HepG2 (cell line): ENCODE measurements around the gene NYAP1. TPM values are rescaled to one million over a fixed set of nuclear protein-coding genes. Genes with fewer than 3 reads are reported as not detected.
A peak's percentile ranks its signal among the peaks of the same experiment; 100 is the strongest.

Experiments
- ATAC-seq: fragments of 200-7000 bp; cut with Tn5 transposase; 3 replicates; pipeline ENCODE4 v1.9.1; 2020; ENCODE audit warnings: mild to moderate bottlenecking, moderate library complexity
- BruUV-seq: library from RNA; stranded (reverse); fragments of 400-500 nt; replicated peaks from 2 replicates; lab custom pipeline; 2021; lab: Mats Ljungman, UMichigan
- CTCF ChIA-PET: fragments of 300-600 bp; formaldehyde crosslinking; extraction: SDS; loops from one replicate; lab custom pipeline; 2021; ENCODE audit warnings: low total read pairs, inconsistent platforms, low intra/inter-chr PET ratio; lab: Yijun Ruan, JAX
- POLR2A ChIA-PET: fragments of 350-600 bp; sonication (Branson Sonifier 250); formaldehyde crosslinking; loops from one replicate; lab custom pipeline; 2020; ENCODE audit warnings: antibody characterized with exemption, inconsistent platforms; lab: Yijun Ruan, JAX
- DNase-seq: peaks from one replicate; pipeline ENCODE4 v3.0.0-alpha.2; 2015; ENCODE audit warnings: low spot score
- FAIRE-seq: peaks from 3 replicates; lab custom pipeline; 2011; peaks lifted over from hg19 to GRCh38; lab: Jason Lieb, UNC
- H2AFZ ChIP-seq: one replicate; pipeline ENCODE4 v1.6.1; 2011; ENCODE audit warnings: low read length, inconsistent platforms
- H3K27ac ChIP-seq: fragments of 300-600 bp; 3 replicates; pipeline ENCODE4 v1.8.0; 2011; ENCODE audit warnings: mixed run types, mild to moderate bottlenecking, mixed read lengths, low read length, inconsistent platforms; ENCODE audit not compliant: insufficient read depth; ENCODE audit errors: extremely low read length
- H3K27me3 ChIP-seq, 2 experiments: fragments of 200-600 bp in 1 of 2; 2 replicates in 1 of 2; 3 replicates in 1 of 2; pipeline versions ENCODE4 v1.6.0 to v1.8.0; 2011; ENCODE audit warnings: low read length in 2 of 2, mild to moderate bottlenecking in 2 of 2, moderate library complexity in 2 of 2, inconsistent platforms in 1 of 2; ENCODE audit not compliant: insufficient read depth in 2 of 2, control insufficient read depth in 1 of 2
- H3K36me3 ChIP-seq, 2 experiments: fragments of 200-600 bp in 1 of 2; replicated peaks in 1 of 2; 2 replicates in 1 of 2; 3 replicates in 1 of 2; pipeline versions ENCODE4 v1.5.1 to v1.8.0; 2011; ENCODE audit warnings: low read length in 2 of 2, inconsistent platforms in 1 of 2; ENCODE audit not compliant: insufficient read depth in 2 of 2, control insufficient read depth in 1 of 2
- H3K4me1 ChIP-seq: 2 replicates; pipeline ENCODE4 v1.5.1; 2012; ENCODE audit warnings: low read length, inconsistent platforms; ENCODE audit not compliant: insufficient read depth
- H3K4me2 ChIP-seq: 2 replicates; pipeline ENCODE4 v1.6.0; 2011; ENCODE audit warnings: low read depth, low read length, inconsistent platforms
- H3K4me3 ChIP-seq, 3 experiments: fragments of 200-600 bp in 1 of 3; sonication (generic), shearing (Covaris generic) in 1 of 3; replicated peaks in 1 of 3; 2 replicates each; pipeline ENCODE4 v1.5.1; 2011 to 2016; ENCODE audit warnings: low read length in 3 of 3, inconsistent platforms in 2 of 3, low read depth in 2 of 3, mild to moderate bottlenecking in 2 of 3, control low read depth in 1 of 3, mixed read lengths in 1 of 3; ENCODE audit not compliant: insufficient read depth in 1 of 3
- H3K79me2 ChIP-seq: one replicate; pipeline ENCODE4 v1.6.1; 2011; ENCODE audit warnings: low read length, inconsistent platforms; ENCODE audit not compliant: insufficient read depth
- H3K9ac ChIP-seq: 2 replicates; pipeline ENCODE4 v1.6.0; 2011; ENCODE audit warnings: mild to moderate bottlenecking, low read depth, low read length, inconsistent platforms; ENCODE audit not compliant: insufficient read depth
- H3K9me3 ChIP-seq: 2 replicates; pipeline ENCODE4 v1.5.1; 2012; ENCODE audit warnings: mild to moderate bottlenecking, low read length
- H4K20me1 ChIP-seq: 2 replicates; pipeline ENCODE4 v1.6.0; 2011; ENCODE audit warnings: inconsistent platforms, mild to moderate bottlenecking, low read length, moderate library complexity; ENCODE audit not compliant: insufficient read depth
- AKNA ChIP-seq: sonication (generic); formaldehyde crosslinking; IDR thresholded peaks from 2 replicates; pipeline ENCODE4 v1.4.0; 2020; ENCODE audit warnings: missing genetic modification reagents, borderline replicate concordance
- ELK4 ChIP-seq: sonication (generic); formaldehyde crosslinking; IDR thresholded peaks from 2 replicates; pipeline ENCODE4 v1.9.0; 2021; ENCODE audit warnings: missing genetic modification reagents, borderline replicate concordance
- KDM5B ChIP-seq: sonication (generic); formaldehyde crosslinking; IDR thresholded peaks from 2 replicates; pipeline ENCODE4 v1.4.0; 2020; ENCODE audit warnings: missing genetic modification reagents, mild to moderate bottlenecking, borderline replicate concordance
- PAX8 ChIP-seq: sonication (generic); formaldehyde crosslinking; IDR thresholded peaks from 2 replicates; pipeline ENCODE4 v1.8.0; 2022; ENCODE audit warnings: mild to moderate bottlenecking, missing genetic modification reagents, borderline replicate concordance
- PRPF4 ChIP-seq: fragments of 200-400 bp; formaldehyde crosslinking; IDR thresholded peaks from 2 replicates; pipeline ENCODE4 v1.6.1; 2016; ENCODE audit warnings: low read length, low read depth; ENCODE audit not compliant: poor library complexity, severe bottlenecking
- SYNCRIP ChIP-seq: fragments of 200-400 bp; formaldehyde crosslinking; IDR thresholded peaks from 2 replicates; pipeline ENCODE4 v1.6.1; 2018; ENCODE audit warnings: mild to moderate bottlenecking, low read depth, low read length; ENCODE audit not compliant: insufficient read depth
- TRAFD1 ChIP-seq: sonication (generic); formaldehyde crosslinking; IDR thresholded peaks from 2 replicates; pipeline ENCODE4 v1.5.1; 2020; ENCODE audit warnings: missing genetic modification reagents, mild to moderate bottlenecking, borderline replicate concordance
- ZNF782 ChIP-seq: sonication (generic); formaldehyde crosslinking; IDR thresholded peaks from 2 replicates; pipeline ENCODE4 v1.4.0; 2020; ENCODE audit warnings: missing genetic modification reagents, mild to moderate bottlenecking, borderline replicate concordance
- ZNF850 ChIP-seq: sonication (generic); formaldehyde crosslinking; conservative IDR thresholded peaks from 2 replicates; pipeline ENCODE4 v1.9.0; 2021; ENCODE audit warnings: mild to moderate bottlenecking, missing genetic modification reagents
- WGBS: methylation state at CpG from one replicate; pipeline ENCODE4 v1.1.6; 2017; ENCODE audit warnings: low lambda C conversion rate; 5-methylcytosine and 5-hydroxymethylcytosine counted together
- in situ Hi-C: cut with HindIII; loops from 2 replicates; pipeline ENCODE4 v1.10.0; 2017; ENCODE audit warnings: low pct_unique_long_range_greater_than_20kb; ENCODE audit not compliant: extremely low pct_ligation_motif_present
- intact Hi-C: fragments of 100-400 bp; cut with micrococcal nuclease; formaldehyde crosslinking; loops from one replicate; pipeline ENCODE4 v1.10.0; 2022; ENCODE audit not compliant: unreplicated experiment
- polyA plus RNA-seq, 8 experiments: library from polyadenylated mRNA; depleted of rRNA in 3 of 8; stranded (reverse) in 7 of 8; unstranded in 1 of 8; fragments of >200 nt; fragmentation: Illumina TruSeq in 4 of 8; extraction: Trizol in 4 of 8; gene quantifications; 2 replicates each; pipeline versions ENCODE4 v1.2.1 to v1.2.3, GENCODE V29; 2011 to 2016; ENCODE audit warnings: low read depth in 4 of 8, missing spikeins in 1 of 8, mixed read lengths in 1 of 8; ENCODE audit not compliant: insufficient read depth in 1 of 8
- total RNA-seq, 5 experiments: library from RNA; depleted of rRNA; stranded (reverse); fragments of >200 nt; fragmentation: Illumina TruSeq; extraction: Trizol; gene quantifications; 2 replicates each; pipeline ENCODE4 v1.2.3, GENCODE V29; 2016; ENCODE audit warnings: low read depth in 1 of 5
- TF ChIP-seq, protein P1 (sequence below): sonication (generic); formaldehyde crosslinking; IDR thresholded peaks from 2 replicates; pipeline ENCODE4 v1.4.0; 2020; ENCODE audit warnings: mild to moderate bottlenecking, missing genetic modification reagents

NYAP1 gene
- total and polyA plus RNA-seq, 2 of the 13 experiments (the other 11 are each of a cell fraction or from before 2014, with no cell fraction given) = 0.15 to 0.46 TPM

DNA sequence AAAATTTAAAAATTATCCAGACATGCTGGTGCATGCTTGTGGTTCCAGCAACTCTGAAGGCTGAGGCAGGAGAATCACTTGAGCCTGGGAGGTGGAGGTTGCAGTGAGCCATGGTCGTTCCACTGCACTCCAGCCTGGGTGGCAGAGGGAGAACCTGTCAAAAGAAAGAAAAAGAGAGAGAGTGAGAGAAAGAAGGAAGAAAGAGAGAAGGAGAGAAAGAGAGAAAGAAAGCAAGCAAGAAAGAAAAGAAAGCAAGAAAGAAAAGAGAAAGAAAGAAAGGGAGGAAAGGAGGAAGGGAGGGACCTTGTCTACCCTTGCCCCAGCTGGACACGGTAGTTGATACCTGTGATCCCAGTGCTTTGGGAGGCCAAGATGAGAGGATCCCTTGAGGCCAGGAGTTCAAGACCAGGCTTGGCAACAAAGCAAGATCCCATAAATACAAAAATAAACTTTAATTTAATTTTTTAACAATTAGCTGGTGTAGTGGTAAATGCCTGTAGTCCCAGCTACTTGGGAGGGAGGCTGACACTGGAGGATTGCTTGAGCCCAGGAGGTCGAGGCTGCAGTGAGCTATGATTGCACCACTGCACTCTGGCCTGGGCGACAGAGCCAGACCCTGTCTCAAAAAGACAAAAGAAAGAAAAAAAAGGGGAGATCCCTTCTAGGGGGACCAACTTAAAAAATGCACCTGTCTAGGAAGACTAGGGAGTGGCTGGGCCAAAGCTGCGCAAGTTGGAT is 9.2 kb downstream of the NYAP1 start:
- CTCF ChIA-PET = interaction anchor here (1.0 to 1.1 kb wide), 2 partner anchors 9 to 67 kb away, joined by 3 to 4 read pairs; partner anchors contain the start of gene NYAP1
- no peak for DNase-seq
- TF ChIP-seq PRPF4 (no peak), ZNF782 (CRISPR knock-in tag) (no peak), ZNF850 (CRISPR knock-in tag) (no peak), PAX8 (CRISPR knock-in tag) (no peak), SYNCRIP (no peak), KDM5B (no peak), AKNA (CRISPR knock-in tag) (no peak), TRAFD1 (CRISPR knock-in tag) (no peak), ELK4 (CRISPR knock-in tag) (no peak)
- TF ChIP-seq, protein P1, sequence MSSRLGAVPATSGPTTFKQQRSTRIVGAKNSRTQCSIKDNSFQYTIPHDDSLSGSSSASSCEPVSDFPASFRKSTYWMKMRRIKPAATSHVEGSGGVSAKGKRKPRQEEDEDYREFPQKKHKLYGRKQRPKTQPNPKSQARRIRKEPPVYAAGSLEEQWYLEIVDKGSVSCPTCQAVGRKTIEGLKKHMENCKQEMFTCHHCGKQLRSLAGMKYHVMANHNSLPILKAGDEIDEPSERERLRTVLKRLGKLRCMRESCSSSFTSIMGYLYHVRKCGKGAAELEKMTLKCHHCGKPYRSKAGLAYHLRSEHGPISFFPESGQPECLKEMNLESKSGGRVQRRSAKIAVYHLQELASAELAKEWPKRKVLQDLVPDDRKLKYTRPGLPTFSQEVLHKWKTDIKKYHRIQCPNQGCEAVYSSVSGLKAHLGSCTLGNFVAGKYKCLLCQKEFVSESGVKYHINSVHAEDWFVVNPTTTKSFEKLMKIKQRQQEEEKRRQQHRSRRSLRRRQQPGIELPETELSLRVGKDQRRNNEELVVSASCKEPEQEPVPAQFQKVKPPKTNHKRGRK (CRISPR knock-in tag) = peak; percentile 87

More for the DNA sequence above, 9.2 kb downstream of the NYAP1 start:
- Histone ChIP-seq H3K36me3 (no peaks in the 10 kb centered on the region), H4K20me1 (no peaks in the 10 kb centered on the region), H3K9me3 (no peaks in the 10 kb centered on the region), H3K27me3 (peaks cover 1 to 7% of the 10 kb centered on the region in 2 experiments; a peak in 4 of 5 replicates), H3K79me2 (no peaks in the 10 kb centered on the region), H3K4me1 (peaks cover 38% of the 10 kb centered on the region), H3K4me3 (peak overlapping the region; percentile 42 to 76 (median 54); a peak in 5 of 6 replicates), H3K4me2 (peak overlapping the region; percentile 95), H3K9ac (0 out of 2 replicates have a peak overlapping the region, but pooled peaks have one; percentile 43), H2AFZ (no peak overlapping the region), H3K27ac (no peak overlapping the region)
- ATAC-seq (no peak; the same call in 2 of the 3 replicates), FAIRE-seq (no peak)
- WGBS = 37% methylated on average over 5 of the region's 5 CpGs
- intact Hi-C loops = loop anchor here (1.0 to 2.0 kb wide), 2 partner anchors 52 to 66 kb away; no protein-coding TSS in a partner anchor
- POLR2A ChIA-PET = interaction anchor here (0.9 to 1.5 kb wide), 5 partner anchors 13 to 93 kb away, joined by 3 to 4 read pairs (median 3); partner anchors contain the start of genes AGFG2, FBXO24, LRCH4 and ZCWPW1
- BruUV-seq = no TSS peak
- in situ Hi-C loops = no loop called here
